Panc1 (cell line): Measurements from ENCODE around the gene IFT57. TPM values are rescaled to one million over a fixed set of nuclear protein-coding genes. Genes with fewer than 3 reads are reported as not detected.

Experiments
- ATAC-seq: fragments of 200-7000 bp; cut with Tn5 transposase; 2 replicates; pipeline ENCODE4 v1.9.1; 2020; ENCODE audit warnings: mild to moderate bottlenecking, moderate library complexity
- BruUV-seq: library from RNA; stranded (reverse); fragments of 400-500 nt; replicated peaks from 2 replicates; lab custom pipeline; 2021; lab: Mats Ljungman, UMichigan
- CTCF ChIA-PET: fragments of 300-600 bp; sonication (Branson Sonifier 250); formaldehyde crosslinking; loops from one replicate; lab custom pipeline; 2022; ENCODE audit warnings: antibody characterized with exemption; lab: Charles Lee
- POLR2A ChIA-PET: fragments of 300-600 bp; sonication (Branson Sonifier 250); formaldehyde crosslinking; loops from one replicate; lab custom pipeline; 2022; ENCODE audit warnings: antibody characterized with exemption; lab: Charles Lee
- DNase-seq: peaks from one replicate; pipeline ENCODE4 v3.0.0-alpha.2; 2010; ENCODE audit warnings: low read depth, low spot score
- H3K27ac ChIP-seq: 2 replicates; pipeline ENCODE4 v1.5.1; 2011; ENCODE audit warnings: mild to moderate bottlenecking, low read length, inconsistent platforms
- H3K27me3 ChIP-seq: fragments of 200-500 bp; sonication (Bioruptor generic); 2 replicates; pipeline ENCODE4 v1.6.0; 2014; ENCODE audit warnings: low read length, inconsistent platforms; ENCODE audit not compliant: control insufficient read depth, insufficient read depth
- H3K36me3 ChIP-seq: fragments of 200-500 bp; sonication (Bioruptor generic); 2 replicates; pipeline ENCODE4 v1.5.1; 2014; ENCODE audit warnings: inconsistent platforms, mild to moderate bottlenecking, low read length, moderate library complexity; ENCODE audit not compliant: control insufficient read depth, insufficient read depth
- H3K4me1 ChIP-seq: 2 replicates; pipeline ENCODE4 v1.5.1; 2011; ENCODE audit warnings: inconsistent platforms, mild to moderate bottlenecking, low read length, moderate library complexity; ENCODE audit not compliant: control insufficient read depth, insufficient read depth
- H3K4me3 ChIP-seq, 2 experiments: 2 replicates each; pipeline ENCODE4 v1.5.1; 2011 to 2012; ENCODE audit warnings: low read depth in 2 of 2, low read length in 2 of 2, mild to moderate bottlenecking in 2 of 2, inconsistent platforms in 1 of 2, moderate library complexity in 1 of 2
- H3K9me3 ChIP-seq: fragments of 200-500 bp; sonication (Bioruptor generic); 2 replicates; pipeline ENCODE4 v1.5.1; 2014; ENCODE audit warnings: low read depth, mild to moderate bottlenecking, inconsistent platforms, low read length, moderate library complexity; ENCODE audit not compliant: control insufficient read depth, insufficient read depth
- CTCF ChIP-seq: fragments of 450-650 bp; IDR thresholded peaks from 2 replicates; pipeline ENCODE4 v1.5.1; 2017; ENCODE audit warnings: mild to moderate bottlenecking
- POLR2AphosphoS5 ChIP-seq: IDR thresholded peaks from 2 replicates; pipeline ENCODE4 v1.6.1; 2012; ENCODE audit warnings: mild to moderate bottlenecking, low read depth, low read length, moderate library complexity
- REST ChIP-seq, 2 experiments: IDR thresholded peaks; 2 replicates each; pipeline ENCODE4 v1.6.1; 2011 to 2012; ENCODE audit warnings: low read depth in 2 of 2, control low read depth in 1 of 2, low read length in 1 of 2, mild to moderate bottlenecking in 1 of 2, moderate library complexity in 1 of 2; ENCODE audit not compliant: insufficient read depth in 1 of 2
- SIN3A ChIP-seq: IDR thresholded peaks from 2 replicates; pipeline ENCODE4 v1.6.1; 2012; ENCODE audit warnings: low read depth, mild to moderate bottlenecking, low read length, moderate library complexity, borderline replicate concordance; ENCODE audit not compliant: insufficient read depth
- TCF7L2 ChIP-seq: IDR thresholded peaks from 2 replicates; pipeline ENCODE4 v1.6.1; 2011; ENCODE audit warnings: mild to moderate bottlenecking, low read depth, low read length, inconsistent platforms
- in situ Hi-C: cut with HindIII; loops from 2 replicates; pipeline ENCODE4 v1.10.0; 2016; ENCODE audit warnings: low sequenced_read_pairs, low pct_unique_long_range_greater_than_20kb
- intact Hi-C: fragments of 100-400 bp; cut with micrococcal nuclease; formaldehyde crosslinking; loops from one replicate; pipeline ENCODE4 v1.10.0; 2022; ENCODE audit not compliant: unreplicated experiment
- total RNA-seq: library from RNA; stranded (reverse); gene quantifications from one replicate; pipeline ENCODE4 v1.2.1, GENCODE V29; 2021; ENCODE audit not compliant: unreplicated experiment

Gene IFT57
- total RNA-seq, 1 experiment from 2014 or later, result 45.7 TPM

- POLR2A ChIA-PET, result interaction anchor here (0.5 kb wide), 1 partner anchor 374 kb away, joined by 3 read pairs; no protein-coding TSS in a partner anchor
- Histone ChIP-seq H3K27me3 (no peaks in the 10 kb centered on the region), H3K27ac (no peak overlapping the region), H3K36me3 (no peaks in the 10 kb centered on the region), H3K4me1 (no peaks in the 10 kb centered on the region), H3K9me3 (no peaks in the 10 kb centered on the region), H3K4me3 (no peak overlapping the region)
- BruUV-seq, result no TSS peak
- DNase-seq, result no peak
- intact Hi-C loops, result no loop called here
- in situ Hi-C loops, result no loop called here
- TF ChIP-seq TCF7L2 (no peak), CTCF (no peak), SIN3A (no peak), REST (IDR thresholded peaks at IDR 0.05; ENCODE audit: insufficient read depth in 1 of 2, low read depth in 2 of 2, low read length in 1 of 2) (no peak), POLR2AphosphoS5 (no peak)
- ATAC-seq, result no peak
- CTCF ChIA-PET, result no interaction called here
Measured at GRCh38 chr3:108181172-108181571, 41.1 kb downstream of the IFT57 start.

GRCh38 chr3:108180194-108180593, 42.0 kb downstream of the IFT57 start:
- no peak overlapping the region for H3K4me3 ChIP-seq
- no peak overlapping the region for H3K27ac ChIP-seq
- intact Hi-C loops (no loop called here), in situ Hi-C loops (no loop called here)
- no peaks in the 10 kb centered on the region for H3K36me3 ChIP-seq
- no peaks in the 10 kb centered on the region for H3K27me3 ChIP-seq
- no TSS peak for BruUV-seq
- no peaks in the 10 kb centered on the region for H3K4me1 ChIP-seq
- H3K9me3 ChIP-seq, result no peaks in the 10 kb centered on the region
- ATAC-seq, result no peak
- DNase-seq, result no peak
- CTCF ChIA-PET, result no interaction called here
- TF ChIP-seq REST (IDR thresholded peaks at IDR 0.05; ENCODE audit: insufficient read depth in 1 of 2, low read depth in 2 of 2, low read length in 1 of 2), result no peak
- no peak for TF ChIP-seq POLR2AphosphoS5
- TF ChIP-seq SIN3A, result no peak
- no peak for TF ChIP-seq TCF7L2
- no peak for TF ChIP-seq CTCF
- POLR2A ChIA-PET, result no interaction called here
